GM18502 (cell line): Measurements from ENCODE around the gene CSNK1G1.
"Not testable (repeated sequence)": the region's sequence is repeated elsewhere in the genome, so short reads cannot be mapped to it uniquely, and the experiment has no call there.

Experiments
- ATAC-seq: cut with Tn5 transposase; IDR thresholded peaks from one replicate; pipeline ENCODE4 v1.9.1; 2021; ENCODE audit warnings: mild to moderate bottlenecking; ENCODE audit not compliant: unreplicated experiment, poor library complexity

The CSNK1G1 gene

DNA sequence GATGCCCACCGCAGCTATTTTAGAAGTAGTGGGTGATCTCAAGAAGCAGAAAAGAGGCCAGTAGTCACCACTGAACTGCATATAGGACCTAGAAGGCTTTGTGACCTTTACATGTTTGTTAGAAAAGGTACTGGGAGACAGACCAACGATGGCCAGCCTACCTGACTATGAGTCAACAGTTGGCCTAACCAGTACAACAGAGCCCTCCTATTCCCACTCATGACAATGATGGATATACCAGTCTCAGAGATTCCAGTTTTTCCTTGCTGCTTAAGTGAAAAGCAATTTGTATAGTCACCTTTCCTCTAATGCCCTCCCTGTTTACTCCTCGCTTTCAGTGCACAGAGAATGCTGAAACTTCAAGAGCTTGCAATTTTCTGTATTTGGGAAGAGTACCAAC lies 106.6 kb downstream of the CSNK1G1 start:
- no peak for ATAC-seq

DNA sequence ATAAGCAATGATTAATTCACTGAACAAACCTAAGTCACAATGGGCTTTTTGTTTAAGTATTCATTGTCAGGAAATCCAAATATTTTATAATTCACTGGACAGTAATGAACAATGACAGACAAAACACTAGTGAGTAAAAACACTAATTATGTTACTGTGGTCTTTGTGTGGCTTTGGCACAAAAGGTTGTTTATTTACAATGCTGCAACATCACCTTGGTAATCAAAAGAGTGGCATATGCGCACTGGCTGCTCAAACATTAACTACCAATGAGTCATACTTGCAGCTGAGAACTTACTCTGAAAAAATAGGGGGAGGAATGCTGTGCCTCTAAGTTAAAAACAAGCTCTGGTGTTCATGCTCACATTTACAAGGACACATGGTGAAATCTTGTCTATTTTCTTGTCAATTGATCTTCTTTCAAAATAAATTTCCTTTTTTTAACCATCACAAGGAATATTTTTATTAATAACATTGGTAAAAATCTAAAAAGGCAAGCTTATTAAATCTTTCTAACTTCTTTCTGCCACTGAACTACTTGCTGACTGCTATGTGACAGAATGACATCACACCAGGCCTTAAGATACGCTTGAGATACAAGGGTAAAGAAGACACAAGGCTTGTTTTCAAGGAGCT lies 107.9 kb downstream of the CSNK1G1 start:
- no peak for ATAC-seq

DNA sequence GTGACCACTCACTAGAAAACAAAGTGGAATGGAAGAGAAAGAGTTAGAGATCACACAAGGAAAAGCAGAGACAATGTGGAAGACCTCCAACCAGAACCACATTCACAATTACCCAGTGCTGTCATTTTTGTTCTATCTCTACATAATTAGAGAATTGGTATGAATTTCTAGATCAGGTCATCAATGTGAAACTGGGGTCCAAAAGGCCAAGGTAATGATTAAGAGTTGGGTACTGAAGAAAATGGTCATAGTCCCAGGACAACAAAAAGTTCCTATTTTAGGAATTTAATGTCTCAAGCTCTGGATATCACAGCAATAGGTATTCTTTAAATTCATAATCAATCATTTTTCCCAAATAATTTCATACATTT lies 108.5 kb downstream of the CSNK1G1 start:
- ATAC-seq = no peak

DNA sequence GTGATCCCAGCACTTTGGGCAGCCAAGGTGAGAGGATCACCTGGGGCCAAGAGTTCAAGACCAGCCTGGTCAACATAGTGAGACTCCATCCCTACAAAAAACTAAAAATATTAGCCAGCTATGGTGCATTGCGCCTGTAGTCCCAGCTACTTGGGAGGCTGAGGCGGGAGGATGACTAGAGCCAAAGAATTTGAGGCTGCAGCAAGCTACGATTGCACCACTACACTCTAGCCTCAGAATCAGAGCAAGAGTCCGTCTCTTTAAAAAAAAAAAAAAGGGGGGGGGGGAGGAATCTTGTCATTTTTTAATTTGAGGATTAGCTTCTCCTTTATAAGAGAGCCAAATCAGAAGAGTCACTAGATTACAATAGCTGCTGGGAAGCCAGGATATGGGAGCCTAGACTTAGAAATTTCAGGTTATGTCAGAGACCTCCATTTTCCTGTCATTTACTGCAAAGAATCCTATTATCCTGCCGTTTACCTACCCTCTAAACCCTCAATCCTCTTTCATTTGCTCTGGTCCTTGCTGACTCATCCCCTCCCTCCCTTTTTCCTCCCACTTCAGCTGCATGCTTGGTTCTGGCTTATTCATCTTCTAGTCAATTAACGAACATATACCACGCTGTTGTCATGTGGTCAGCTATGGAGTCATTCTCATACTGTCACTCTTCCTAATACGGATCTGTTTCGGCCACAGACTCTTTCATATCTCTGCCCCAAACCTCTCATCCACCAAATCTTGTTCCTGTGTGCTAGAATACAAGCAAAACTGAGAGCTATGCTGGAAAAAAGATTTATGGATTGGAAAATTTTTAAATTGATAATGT lies 109.4 kb downstream of the CSNK1G1 start:
- ATAC-seq = peak; percentile 94

DNA sequence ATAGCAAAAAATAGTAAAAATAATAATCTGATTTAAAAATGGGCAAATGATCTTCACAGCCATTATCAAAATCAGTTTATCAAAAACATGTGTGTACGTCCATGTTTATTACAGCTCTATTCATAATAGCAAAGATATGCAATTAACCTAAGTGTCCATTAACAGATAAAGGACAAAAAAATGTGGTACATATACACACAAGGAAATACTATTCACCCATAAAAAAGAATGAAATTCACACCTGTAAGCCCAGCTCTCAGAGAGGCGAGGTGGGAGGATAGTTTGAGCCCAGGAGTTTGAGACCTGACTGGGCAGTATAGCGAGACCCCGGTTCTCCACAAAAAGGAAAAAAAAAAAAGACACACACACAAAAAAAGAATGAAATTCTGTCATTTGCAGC lies 110.6 kb downstream of the CSNK1G1 start:
- no peak for ATAC-seq

DNA sequence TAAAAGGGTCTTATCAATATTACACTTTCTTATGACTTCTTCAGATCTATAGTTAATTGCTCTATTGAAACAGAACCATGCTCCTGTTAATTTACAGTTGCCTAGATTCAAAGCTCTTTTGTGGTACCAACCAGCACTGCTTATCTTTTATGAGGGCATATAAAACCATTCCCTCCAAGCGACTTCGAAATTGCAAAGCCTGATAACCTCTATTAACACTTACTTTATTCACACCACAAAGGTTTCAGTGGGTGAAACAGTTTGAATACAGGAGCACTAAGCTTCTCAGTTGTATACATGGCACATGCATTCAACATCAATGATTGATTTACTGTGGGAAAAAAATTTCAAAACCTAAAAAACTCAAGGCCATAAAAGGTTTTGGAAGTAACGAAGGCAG lies 118.3 kb downstream of the CSNK1G1 start:
- no peak for ATAC-seq

DNA sequence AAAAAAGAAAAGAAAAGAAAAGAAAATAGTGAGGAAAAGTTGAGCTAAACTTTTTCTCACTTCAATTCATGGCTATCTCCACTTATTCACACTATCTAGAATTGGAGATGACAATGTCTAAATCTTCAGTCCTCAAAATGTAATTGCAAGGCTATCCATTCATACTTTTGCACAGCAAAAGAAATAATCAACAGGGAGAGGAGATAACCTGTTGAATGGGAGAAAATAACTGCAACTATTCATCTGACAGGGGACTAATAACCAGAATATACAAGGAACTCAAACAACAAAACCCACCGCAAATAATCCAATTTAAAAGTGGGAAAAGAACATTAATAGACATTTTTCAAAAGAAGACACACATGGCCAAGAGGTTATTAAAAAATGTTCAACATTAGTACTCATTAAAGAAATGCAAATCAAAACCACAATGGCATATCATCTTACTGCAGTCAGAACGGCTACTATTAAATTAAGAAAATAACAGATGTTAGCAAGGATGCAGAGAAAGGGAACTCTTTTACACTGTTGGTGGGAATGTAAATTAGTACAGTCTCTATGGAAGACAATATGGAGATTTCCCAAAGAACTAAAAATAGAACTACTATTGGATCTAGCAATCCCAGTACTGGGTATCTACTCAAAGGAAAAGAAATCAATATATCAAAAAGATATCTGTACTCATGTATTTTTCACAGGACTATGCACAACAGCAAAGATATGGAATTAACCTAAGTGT lies 119.6 kb downstream of the CSNK1G1 start:
- ATAC-seq = no peak

DNA sequence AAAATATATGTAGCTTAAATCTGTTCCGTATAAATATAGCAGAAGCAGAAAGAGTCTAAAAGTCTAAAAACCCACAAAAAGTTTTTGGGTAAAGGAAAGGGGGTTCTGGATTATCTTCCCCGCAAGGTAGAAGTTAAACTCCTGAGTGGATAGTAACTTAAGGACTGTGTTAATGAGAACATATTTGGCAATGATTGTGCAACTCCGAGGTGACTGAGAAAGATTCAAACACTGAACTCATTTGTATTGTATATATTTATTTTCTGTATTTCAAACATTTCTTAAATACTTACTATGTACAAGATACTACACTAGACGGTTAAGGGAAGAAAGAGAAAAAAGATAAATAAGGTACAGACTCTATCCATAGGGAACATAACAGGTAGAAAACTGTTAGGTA lies 120.4 kb downstream of the CSNK1G1 start:
- ATAC-seq = no peak

DNA sequence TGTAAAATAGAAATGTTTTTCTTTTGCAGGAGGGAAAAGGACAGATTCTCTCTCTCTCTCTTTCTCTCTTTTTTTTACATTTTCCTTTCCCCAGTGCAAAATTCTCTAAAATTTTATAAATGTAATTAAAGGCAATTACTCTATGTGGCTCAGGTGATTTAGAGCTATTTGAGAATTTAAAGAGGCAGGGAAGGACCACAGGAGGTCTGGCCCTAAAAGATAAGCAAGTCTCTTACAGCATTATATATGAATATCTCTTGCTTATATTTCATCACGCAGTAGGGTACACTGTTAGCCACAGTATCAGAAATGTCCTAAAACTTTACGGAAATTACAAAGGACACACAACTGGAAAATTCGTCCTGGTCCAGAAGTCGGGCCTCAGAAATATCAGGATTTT lies 122.7 kb downstream of the CSNK1G1 start:
- ATAC-seq = no peak

DNA sequence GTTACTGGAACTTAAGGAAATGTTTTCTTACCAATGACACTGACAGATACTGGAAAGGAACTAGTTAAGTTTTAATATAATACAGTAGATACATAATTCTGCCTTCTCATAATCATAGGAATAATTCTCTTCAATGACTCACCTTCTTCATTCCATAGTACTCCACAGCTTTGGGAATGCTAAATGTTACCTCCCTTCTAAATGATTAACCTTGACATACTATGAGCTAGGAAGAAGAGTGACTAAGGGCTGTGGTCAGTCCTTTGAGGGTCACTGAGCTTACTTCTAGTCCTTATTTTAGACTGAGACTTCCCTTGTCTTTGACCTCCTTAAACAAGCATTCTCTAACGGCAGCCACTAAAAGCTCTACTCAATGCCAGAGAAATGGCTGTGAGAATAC lies 123.6 kb downstream of the CSNK1G1 start:
- ATAC-seq = no peak

DNA sequence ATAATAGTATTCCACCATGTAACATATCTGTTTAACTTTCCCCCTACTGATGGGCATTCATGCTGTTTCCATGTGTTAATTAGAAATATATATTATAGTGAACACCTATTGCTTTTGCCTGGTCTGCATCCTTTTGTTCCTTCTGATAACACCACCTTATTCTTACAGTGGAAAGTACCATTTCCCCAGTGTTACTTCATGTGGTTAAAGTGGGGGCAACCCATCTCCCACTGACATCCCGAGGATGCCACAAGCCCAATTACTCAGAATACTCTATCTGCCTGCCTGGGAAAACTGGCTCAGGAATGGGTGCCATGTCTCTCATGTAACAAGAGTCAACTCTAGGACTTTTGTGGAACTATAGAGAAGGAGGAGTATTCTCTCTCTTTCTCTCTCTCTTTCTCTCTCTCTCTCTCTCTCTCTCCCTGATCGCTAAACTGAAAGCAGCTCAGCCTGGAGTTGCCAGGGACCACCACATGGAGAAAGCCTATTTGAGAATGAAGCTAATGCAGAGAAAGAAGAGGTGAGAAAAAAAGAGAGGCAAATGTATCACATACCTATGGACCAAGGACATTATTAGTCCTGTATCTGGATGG lies 126.7 kb downstream of the CSNK1G1 start:
- ATAC-seq = no peak

DNA sequence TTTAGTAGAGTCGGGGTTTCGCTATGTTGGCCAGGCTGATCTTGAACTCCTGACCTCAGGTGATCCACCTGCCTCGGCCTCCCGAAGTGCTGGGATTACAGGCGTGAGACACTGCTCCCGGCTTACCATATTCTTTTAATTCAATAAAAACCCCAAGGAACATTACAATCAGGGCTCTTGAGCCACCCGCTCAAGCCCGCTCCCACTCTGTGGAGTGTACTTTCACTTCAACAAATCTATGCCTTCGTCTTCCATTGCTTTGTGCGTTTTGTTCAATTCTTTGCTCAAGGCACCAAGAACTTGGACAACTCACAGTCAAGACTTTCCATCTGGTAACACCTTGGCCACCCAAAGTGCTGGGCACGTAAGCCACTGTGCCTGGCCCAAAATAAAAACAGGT lies 130.2 kb downstream of the CSNK1G1 start:
- no peak for ATAC-seq

DNA sequence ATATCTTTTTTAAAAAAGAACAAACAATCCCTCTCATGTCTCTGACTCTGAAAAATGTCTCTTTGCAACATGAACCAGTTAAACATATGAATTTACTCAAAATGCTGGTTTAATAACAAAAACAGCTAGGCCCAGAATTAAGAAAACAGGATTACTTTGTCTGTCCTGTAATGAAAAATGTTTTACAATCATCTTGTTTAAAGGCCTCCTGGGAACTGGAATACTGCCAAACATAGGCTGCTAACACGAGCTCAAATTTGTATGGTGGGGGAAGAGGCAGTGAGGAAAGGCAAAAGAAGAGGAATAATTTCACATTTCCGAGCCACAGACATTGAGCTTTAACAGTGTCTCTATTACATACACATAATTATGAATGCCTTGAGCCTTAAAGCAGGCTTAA lies 131.5 kb downstream of the CSNK1G1 start:
- no peak for ATAC-seq

DNA sequence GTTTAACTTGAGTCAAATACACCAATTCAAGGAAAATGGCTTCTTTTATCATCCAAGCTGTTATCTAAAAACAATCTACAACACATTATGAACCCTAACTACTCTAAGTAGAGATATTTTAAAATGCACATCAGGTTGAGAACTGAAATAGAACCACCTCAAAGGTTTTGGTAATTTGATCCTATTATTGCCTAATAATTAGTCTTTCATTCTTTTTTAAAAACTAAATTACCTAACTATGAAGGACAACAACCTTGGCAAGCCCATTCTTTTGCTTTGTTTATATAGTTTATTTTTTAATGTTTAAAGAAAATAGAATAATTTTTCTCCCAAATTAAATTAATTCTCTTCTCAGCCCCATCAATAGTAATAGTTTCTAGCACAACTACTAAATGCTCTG lies 132.1 kb downstream of the CSNK1G1 start:
- no peak for ATAC-seq

DNA sequence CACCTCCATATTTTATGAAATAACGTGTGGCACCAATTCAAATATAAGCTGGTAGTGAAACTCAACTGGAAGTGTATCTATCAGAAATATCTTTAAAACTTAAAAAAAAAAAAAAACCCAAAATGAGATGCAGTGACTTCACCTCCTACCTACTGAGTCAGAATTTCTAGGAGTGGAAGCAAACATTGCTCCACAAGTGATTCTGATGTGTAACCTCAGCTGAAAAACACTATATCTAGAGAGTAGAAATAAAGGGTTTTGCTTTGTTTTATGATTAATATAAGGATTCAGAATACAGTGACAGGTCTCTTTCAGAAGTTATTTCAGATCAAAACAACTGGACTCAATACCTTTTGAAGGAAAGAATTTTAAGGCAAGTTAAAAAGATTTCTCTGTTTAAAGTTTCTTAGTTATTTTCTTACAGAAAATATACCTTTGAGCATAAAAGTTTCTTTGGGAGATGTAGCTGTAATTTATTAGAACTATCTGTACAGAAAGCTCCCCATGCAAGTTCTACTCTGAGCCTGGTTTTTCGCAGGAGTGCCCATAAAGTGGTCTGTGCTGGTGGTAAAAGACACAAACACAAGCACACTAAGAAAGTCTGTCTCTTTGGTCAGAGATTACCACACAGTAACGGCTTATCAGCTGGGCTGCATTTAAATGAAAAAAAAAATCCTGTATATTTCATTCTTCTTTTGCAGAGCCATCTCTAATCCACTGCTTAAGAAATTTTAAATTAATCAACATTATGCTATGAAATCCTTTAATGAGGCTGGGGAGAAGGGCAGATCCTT lies 133.2 kb downstream of the CSNK1G1 start:
- ATAC-seq = no peak

DNA sequence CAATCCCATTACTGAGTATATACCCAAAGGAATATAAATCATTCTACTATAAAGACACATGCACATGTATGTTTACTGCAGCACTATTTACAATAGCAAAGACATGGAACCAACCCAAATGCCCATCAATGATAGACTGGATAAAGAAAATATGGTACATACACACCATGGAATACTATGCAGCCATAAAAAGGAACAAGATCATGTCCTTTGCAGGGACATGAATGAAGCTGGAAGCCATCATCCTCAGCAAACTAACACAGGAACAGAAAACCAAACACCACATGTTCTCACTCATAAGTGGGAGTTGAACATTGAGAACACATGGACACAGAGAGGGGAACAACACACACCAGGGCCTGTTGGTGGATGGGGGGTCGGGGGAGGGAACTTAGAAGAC lies 134.1 kb downstream of the CSNK1G1 start:
- ATAC-seq = not testable (repeated sequence)

DNA sequence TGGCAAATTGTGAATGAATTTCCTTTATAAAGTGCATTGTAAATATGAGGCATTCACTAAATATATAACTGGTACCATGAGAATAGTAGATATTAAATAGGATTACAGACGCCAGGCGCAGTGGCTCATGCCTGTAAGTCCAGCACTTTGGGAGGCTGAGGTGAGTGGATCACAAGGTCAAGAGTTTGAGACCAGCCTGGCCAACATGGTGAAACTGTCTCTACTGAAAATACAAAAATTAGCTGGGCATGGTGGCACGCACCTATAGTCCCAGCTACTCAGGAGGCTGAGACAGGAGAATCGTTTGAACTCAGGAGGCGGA lies 138.6 kb downstream of the CSNK1G1 start:
- ATAC-seq = not testable (repeated sequence)

DNA sequence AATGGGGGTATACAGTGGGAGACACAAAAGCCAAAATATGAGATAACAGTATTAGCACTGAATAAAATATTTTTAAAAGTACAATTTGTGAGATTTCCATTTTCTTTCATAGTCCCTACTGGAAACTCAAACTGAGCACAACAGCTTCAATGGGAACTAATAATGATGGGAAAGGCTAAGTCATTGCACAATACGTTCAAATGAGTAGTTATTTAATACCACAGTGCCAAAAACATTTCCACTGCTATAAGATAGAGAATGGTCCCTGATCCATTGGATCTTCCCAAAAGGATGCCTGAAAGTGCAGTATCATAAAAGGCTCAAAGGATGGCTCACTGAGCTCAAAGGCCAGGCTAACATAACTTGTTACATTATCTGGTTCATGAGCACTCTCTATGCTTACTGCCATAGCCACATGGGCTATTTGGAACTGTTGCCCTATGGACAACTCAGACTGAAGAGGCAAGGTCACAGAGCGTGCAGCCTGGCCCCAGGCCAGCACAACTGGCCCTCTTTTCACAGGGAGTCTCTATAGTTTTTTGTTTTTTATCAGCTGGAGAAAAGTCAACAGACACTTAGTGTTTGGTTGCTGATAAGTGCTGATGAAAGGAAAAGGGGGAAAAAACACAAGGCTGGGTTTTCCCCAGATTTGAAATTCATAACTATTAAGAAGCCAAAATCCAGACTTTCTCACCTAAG lies 139.1 kb downstream of the CSNK1G1 start:
- ATAC-seq = no peak

DNA sequence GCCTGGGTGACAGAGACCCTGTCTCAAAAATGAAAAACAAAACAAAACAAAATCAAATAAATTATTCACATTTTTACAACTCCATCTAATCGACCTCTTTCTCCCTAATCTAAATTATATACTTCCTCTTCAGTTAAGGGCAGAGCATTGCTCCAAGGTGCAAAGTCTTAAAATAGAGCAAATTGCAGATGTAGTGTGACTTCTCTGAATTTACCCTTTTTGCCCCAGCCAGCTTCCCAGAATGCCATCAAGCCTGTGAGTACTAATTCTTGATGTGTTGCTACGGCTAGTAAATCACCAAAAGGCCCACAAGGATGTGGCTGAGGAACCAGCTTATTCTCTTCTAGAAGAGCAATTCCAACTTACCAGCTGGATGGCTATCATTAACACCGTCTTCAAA lies 139.8 kb downstream of the CSNK1G1 start:
- no peak for ATAC-seq

DNA sequence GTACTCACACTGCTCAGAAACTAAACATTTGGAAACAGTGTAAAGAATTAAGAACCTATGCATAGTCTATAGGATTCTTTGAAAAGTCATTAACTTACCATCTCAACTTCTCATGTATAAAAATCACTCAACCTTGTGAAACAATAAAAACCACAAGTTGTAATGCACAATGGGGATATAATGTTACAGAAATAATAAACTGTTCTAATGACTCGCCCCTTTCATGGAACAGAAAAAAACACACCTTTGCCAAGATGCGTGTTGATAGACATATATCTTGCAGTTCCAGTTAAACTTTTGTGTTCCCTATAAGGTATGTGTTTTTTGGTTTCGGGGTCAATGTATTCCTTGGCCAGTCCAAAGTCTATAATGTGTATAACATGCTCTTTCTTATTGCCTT lies 142.3 kb downstream of the CSNK1G1 start:
- ATAC-seq = no peak
